Measurements from ENCODE around the gene HMG20A. TPM values are rescaled to one million over a fixed set of nuclear protein-coding genes. Genes with fewer than 3 reads are reported as not detected.

Gene HMG20A
- total and polyA plus RNA-seq, 2 experiments from 2014 or later = 17.8 to 57.8 TPM

DNA sequence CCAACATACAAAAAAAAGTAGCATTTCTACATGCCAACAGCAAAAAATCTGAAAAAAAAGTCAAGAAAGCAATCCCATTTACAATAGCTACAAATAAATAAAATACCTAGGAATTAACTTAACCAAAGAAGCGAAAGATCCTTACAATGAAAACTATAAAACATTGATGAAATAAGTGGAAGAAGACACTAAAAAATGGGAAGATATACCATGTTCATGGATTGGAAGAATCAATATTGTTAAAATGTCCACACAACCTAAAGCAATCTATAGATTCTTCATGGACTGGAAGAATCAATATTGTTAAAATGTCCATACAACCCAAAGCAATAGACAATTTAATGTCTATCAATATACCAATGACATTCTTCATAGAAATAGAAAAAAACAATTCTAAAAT, 21.8 kb upstream of the HMG20A start (continued):
- TF ChIP-seq, protein P1, sequence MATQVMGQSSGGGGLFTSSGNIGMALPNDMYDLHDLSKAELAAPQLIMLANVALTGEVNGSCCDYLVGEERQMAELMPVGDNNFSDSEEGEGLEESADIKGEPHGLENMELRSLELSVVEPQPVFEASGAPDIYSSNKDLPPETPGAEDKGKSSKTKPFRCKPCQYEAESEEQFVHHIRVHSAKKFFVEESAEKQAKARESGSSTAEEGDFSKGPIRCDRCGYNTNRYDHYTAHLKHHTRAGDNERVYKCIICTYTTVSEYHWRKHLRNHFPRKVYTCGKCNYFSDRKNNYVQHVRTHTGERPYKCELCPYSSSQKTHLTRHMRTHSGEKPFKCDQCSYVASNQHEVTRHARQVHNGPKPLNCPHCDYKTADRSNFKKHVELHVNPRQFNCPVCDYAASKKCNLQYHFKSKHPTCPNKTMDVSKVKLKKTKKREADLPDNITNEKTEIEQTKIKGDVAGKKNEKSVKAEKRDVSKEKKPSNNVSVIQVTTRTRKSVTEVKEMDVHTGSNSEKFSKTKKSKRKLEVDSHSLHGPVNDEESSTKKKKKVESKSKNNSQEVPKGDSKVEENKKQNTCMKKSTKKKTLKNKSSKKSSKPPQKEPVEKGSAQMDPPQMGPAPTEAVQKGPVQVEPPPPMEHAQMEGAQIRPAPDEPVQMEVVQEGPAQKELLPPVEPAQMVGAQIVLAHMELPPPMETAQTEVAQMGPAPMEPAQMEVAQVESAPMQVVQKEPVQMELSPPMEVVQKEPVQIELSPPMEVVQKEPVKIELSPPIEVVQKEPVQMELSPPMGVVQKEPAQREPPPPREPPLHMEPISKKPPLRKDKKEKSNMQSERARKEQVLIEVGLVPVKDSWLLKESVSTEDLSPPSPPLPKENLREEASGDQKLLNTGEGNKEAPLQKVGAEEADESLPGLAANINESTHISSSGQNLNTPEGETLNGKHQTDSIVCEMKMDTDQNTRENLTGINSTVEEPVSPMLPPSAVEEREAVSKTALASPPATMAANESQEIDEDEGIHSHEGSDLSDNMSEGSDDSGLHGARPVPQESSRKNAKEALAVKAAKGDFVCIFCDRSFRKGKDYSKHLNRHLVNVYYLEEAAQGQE (IDR thresholded peaks at IDR 0.05; ENCODE audit: unreplicated experiment) = no peak
- TF ChIP-seq POLR2AphosphoS5 (IDR thresholded peaks at IDR 0.05; ENCODE audit: low read depth) = no peak
- TF ChIP-seq JUNB (IDR thresholded peaks at IDR 0.05; ENCODE audit: unreplicated experiment) = no peak
- TF ChIP-seq, protein P2, sequence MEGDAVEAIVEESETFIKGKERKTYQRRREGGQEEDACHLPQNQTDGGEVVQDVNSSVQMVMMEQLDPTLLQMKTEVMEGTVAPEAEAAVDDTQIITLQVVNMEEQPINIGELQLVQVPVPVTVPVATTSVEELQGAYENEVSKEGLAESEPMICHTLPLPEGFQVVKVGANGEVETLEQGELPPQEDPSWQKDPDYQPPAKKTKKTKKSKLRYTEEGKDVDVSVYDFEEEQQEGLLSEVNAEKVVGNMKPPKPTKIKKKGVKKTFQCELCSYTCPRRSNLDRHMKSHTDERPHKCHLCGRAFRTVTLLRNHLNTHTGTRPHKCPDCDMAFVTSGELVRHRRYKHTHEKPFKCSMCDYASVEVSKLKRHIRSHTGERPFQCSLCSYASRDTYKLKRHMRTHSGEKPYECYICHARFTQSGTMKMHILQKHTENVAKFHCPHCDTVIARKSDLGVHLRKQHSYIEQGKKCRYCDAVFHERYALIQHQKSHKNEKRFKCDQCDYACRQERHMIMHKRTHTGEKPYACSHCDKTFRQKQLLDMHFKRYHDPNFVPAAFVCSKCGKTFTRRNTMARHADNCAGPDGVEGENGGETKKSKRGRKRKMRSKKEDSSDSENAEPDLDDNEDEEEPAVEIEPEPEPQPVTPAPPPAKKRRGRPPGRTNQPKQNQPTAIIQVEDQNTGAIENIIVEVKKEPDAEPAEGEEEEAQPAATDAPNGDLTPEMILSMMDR (conservative IDR thresholded peaks at IDR 0.05; ENCODE audit: low read depth in 2 of 2) = no peak
- TF ChIP-seq EZH2 (IDR thresholded peaks at IDR 0.05; ENCODE audit: low read depth, unreplicated experiment) = no peak
- no peak for TF ChIP-seq STAT1 (IDR thresholded peaks at IDR 0.05; ENCODE audit: unreplicated experiment)

DNA sequence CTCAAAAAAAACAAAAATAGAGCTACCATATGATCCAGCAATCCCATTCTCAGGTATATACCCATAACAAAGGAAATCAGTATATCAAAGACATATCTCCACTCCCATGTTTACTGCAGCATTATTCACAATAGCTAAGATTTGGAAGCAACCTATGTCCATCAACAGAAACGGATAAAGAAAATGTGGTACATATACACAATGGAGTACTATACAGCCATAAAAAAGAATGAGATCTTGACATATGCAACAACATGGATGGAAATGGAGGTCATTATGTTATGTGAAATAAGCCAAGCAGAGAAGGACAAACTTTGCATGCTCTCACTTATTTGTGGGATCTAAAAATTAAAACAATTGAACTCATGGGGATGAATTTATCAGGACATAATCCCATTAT, 20.4 kb upstream of the HMG20A start:
- H3K27me3 ChIP-seq (ENCODE audit: insufficient read depth) = no peaks in the 10 kb centered on the region
- H2AFZ ChIP-seq = no peak overlapping the region
- H3K27ac Mint-ChIP-seq = no peak overlapping the region
- H3F3A ChIP-seq (replicated peaks; ENCODE audit: low read depth) = no peaks in the 10 kb centered on the region
- peaks cover 6% of the 10 kb centered on the region; the same call in 1 of the 2 replicates for H3K36me3 ChIP-seq (ENCODE audit: insufficient read depth)
- no peak overlapping the region for H3K27ac ChIP-seq (ENCODE audit: low read depth)
- H3K4me2 ChIP-seq = no peak overlapping the region
- peaks cover 100% of the 10 kb centered on the region for H3K79me2 ChIP-seq (replicated peaks; ENCODE audit: insufficient read depth)
- no peak for ATAC-seq
- peaks cover 4% of the 10 kb centered on the region; the same call in 2 of the 3 replicates for H3K4me1 Mint-ChIP-seq
- H3K36me3 Mint-ChIP-seq (ENCODE audit: low read depth) = peaks cover 35% of the 10 kb centered on the region; the same call in 2 of the 3 replicates
- H3K4me3 ChIP-seq = no peak overlapping the region
- no peak for TF ChIP-seq CREB1 (CRISPR knock-in tag; IDR thresholded peaks at IDR 0.05; ENCODE audit: low read depth)
- TF ChIP-seq ZNF114 (CRISPR knock-in tag; IDR thresholded peaks at IDR 0.05) = no peak
- no peak for TF ChIP-seq JUNB (IDR thresholded peaks at IDR 0.05; ENCODE audit: unreplicated experiment)
- TF ChIP-seq, protein P3, sequence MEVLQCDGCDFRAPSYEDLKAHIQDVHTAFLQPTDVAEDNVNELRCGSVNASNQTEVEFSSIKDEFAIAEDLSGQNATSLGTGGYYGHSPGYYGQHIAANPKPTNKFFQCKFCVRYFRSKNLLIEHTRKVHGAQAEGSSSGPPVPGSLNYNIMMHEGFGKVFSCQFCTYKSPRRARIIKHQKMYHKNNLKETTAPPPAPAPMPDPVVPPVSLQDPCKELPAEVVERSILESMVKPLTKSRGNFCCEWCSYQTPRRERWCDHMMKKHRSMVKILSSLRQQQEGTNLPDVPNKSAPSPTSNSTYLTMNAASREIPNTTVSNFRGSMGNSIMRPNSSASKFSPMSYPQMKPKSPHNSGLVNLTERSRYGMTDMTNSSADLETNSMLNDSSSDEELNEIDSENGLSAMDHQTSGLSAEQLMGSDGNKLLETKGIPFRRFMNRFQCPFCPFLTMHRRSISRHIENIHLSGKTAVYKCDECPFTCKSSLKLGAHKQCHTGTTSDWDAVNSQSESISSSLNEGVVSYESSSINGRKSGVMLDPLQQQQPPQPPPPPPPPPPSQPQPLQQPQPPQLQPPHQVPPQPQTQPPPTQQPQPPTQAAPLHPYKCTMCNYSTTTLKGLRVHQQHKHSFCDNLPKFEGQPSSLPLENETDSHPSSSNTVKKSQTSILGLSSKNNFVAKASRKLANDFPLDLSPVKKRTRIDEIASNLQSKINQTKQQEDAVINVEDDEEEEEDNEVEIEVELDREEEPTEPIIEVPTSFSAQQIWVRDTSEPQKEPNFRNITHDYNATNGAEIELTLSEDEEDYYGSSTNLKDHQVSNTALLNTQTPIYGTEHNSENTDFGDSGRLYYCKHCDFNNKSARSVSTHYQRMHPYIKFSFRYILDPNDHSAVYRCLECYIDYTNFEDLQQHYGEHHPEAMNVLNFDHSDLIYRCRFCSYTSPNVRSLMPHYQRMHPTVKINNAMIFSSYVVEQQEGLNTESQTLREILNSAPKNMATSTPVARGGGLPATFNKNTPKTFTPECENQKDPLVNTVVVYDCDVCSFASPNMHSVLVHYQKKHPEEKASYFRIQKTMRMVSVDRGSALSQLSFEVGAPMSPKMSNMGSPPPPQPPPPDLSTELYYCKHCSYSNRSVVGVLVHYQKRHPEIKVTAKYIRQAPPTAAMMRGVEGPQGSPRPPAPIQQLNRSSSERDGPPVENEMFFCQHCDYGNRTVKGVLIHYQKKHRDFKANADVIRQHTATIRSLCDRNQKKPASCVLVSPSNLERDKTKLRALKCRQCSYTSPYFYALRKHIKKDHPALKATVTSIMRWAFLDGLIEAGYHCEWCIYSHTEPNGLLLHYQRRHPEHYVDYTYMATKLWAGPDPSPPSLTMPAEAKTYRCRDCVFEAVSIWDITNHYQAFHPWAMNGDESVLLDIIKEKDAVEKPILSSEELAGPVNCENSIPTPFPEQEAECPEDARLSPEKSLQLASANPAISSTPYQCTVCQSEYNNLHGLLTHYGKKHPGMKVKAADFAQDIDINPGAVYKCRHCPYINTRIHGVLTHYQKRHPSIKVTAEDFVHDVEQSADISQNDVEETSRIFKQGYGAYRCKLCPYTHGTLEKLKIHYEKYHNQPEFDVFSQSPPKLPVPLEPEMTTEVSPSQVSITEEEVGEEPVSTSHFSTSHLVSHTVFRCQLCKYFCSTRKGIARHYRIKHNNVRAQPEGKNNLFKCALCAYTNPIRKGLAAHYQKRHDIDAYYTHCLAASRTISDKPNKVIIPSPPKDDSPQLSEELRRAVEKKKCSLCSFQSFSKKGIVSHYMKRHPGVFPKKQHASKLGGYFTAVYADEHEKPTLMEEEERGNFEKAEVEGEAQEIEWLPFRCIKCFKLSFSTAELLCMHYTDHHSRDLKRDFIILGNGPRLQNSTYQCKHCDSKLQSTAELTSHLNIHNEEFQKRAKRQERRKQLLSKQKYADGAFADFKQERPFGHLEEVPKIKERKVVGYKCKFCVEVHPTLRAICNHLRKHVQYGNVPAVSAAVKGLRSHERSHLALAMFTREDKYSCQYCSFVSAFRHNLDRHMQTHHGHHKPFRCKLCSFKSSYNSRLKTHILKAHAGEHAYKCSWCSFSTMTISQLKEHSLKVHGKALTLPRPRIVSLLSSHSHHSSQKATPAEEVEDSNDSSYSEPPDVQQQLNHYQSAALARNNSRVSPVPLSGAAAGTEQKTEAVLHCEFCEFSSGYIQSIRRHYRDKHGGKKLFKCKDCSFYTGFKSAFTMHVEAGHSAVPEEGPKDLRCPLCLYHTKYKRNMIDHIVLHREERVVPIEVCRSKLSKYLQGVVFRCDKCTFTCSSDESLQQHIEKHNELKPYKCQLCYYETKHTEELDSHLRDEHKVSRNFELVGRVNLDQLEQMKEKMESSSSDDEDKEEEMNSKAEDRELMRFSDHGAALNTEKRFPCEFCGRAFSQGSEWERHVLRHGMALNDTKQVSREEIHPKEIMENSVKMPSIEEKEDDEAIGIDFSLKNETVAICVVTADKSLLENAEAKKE (CRISPR knock-in tag; IDR thresholded peaks at IDR 0.05) = no peak
- no peak for TF ChIP-seq EZH2phosphoT487 (IDR thresholded peaks at IDR 0.05; ENCODE audit: unreplicated experiment)
- TF ChIP-seq, protein P2 (conservative IDR thresholded peaks at IDR 0.05; ENCODE audit: low read depth in 2 of 2) = no peak
- no peak for TF ChIP-seq EZH2 (IDR thresholded peaks at IDR 0.05; ENCODE audit: low read depth, unreplicated experiment)
- 0 out of 2 replicates have a peak, but pooled peaks cover 2% of the 10 kb centered on the region for H3K4me1 ChIP-seq (ENCODE audit: insufficient read depth)
- peaks cover 4% of the 10 kb centered on the region for H3K27me3 Mint-ChIP-seq (ENCODE audit: insufficient read depth, low read depth, poor library complexity)
- no peak overlapping the region for H3K4me3 Mint-ChIP-seq
- no peaks in the 10 kb centered on the region for H3K9me2 ChIP-seq (ENCODE audit: insufficient read depth)
- no peaks in the 10 kb centered on the region; the same call in 1 of the 2 replicates for H4K20me1 ChIP-seq (replicated peaks; ENCODE audit: insufficient read depth)
- DNase-seq (ENCODE audit: low spot score) = no peak
- H3K9me3 Mint-ChIP-seq = peaks cover 38% of the 10 kb centered on the region

All from GM23338 (cell line).